MM.1S (cell line): ENCODE measurements around the gene KLHDC9.

Experiments
- DNase-seq: peaks from one replicate; pipeline ENCODE4 v3.0.0-alpha.2; 2015
- H2AFZ ChIP-seq: fragments of 300-600 bp; sonication (generic); 2 replicates; pipeline ENCODE4 v1.6.0; 2016; ENCODE audit warnings: antibody characterized with exemption, low read length
- H3F3A ChIP-seq: fragments of 300-600 bp; sonication (generic); 2 replicates; pipeline ENCODE4 v1.6.1; 2016; ENCODE audit warnings: mild to moderate bottlenecking, antibody characterized with exemption, low read length, moderate library complexity, mixed read lengths; ENCODE audit not compliant: insufficient read depth
- H3K27ac ChIP-seq: fragments of 300-600 bp; sonication (generic); 2 replicates; pipeline ENCODE4 v1.5.1; 2016; ENCODE audit warnings: mild to moderate bottlenecking, low read length
- H3K27me3 ChIP-seq: fragments of 300-600 bp; sonication (generic); replicated peaks from 2 replicates; pipeline ENCODE4 v1.6.0; 2016; ENCODE audit warnings: low read length; ENCODE audit not compliant: insufficient read depth
- H3K36me3 ChIP-seq: fragments of 300-600 bp; sonication (generic); replicated peaks from 2 replicates; pipeline ENCODE4 v1.6.1; 2016; ENCODE audit warnings: mild to moderate bottlenecking, low read length, mixed read lengths; ENCODE audit not compliant: insufficient read depth
- H3K4me1 ChIP-seq: fragments of 300-600 bp; sonication (generic); 2 replicates; pipeline ENCODE4 v1.6.1; 2016; ENCODE audit warnings: low read length, mixed read lengths
- H3K4me2 ChIP-seq: fragments of 300-600 bp; sonication (generic); 2 replicates; pipeline ENCODE4 v1.6.0; 2016; ENCODE audit warnings: low read depth, low read length
- H3K4me3 ChIP-seq: fragments of 300-600 bp; sonication (generic); 2 replicates; pipeline ENCODE4 v1.5.1; 2016; ENCODE audit warnings: low read length, mixed read lengths
- H3K79me2 ChIP-seq: fragments of 300-600 bp; sonication (generic); 2 replicates; pipeline ENCODE4 v1.6.1; 2016; ENCODE audit warnings: mixed run types, low read length, mixed read lengths
- H3K9ac ChIP-seq: fragments of 300-600 bp; sonication (generic); 2 replicates; pipeline ENCODE4 v1.6.1; 2016; ENCODE audit warnings: low read length, mixed read lengths
- H3K9me2 ChIP-seq: fragments of 300-600 bp; sonication (generic); replicated peaks from 2 replicates; pipeline ENCODE4 v1.6.1; 2016; ENCODE audit warnings: mild to moderate bottlenecking, low read length, mixed read lengths; ENCODE audit not compliant: insufficient read depth
- H3K9me3 ChIP-seq: fragments of 300-600 bp; sonication (generic); replicated peaks from 2 replicates; pipeline ENCODE4 v1.6.1; 2016; ENCODE audit warnings: mild to moderate bottlenecking, low read length, mixed read lengths; ENCODE audit not compliant: insufficient read depth
- H4K20me1 ChIP-seq: fragments of 300-600 bp; sonication (generic); 2 replicates; pipeline ENCODE4 v1.6.1; 2016; ENCODE audit warnings: mild to moderate bottlenecking, low read length, moderate library complexity, mixed read lengths; ENCODE audit not compliant: insufficient read depth
- CTCF ChIP-seq: fragments of 300-600 bp; sonication (generic); IDR thresholded peaks from 2 replicates; pipeline ENCODE4 v1.5.1; 2016; ENCODE audit warnings: antibody characterized with exemption, low read length, mixed read lengths
- EZH2 ChIP-seq: fragments of 300-600 bp; sonication (generic); optimal IDR thresholded peaks from 2 replicates; pipeline ENCODE3; 2017; ENCODE audit warnings: low read depth, mild to moderate bottlenecking, antibody characterized with exemption, low read length, mixed read lengths
- EZH2phosphoT487 ChIP-seq: fragments of 300-600 bp; sonication (generic); IDR thresholded peaks from 2 replicates; pipeline ENCODE4 v1.6.1; 2018; ENCODE audit warnings: antibody characterized with exemption, low read length

KLHDC9 gene

GRCh38 chr1:161096530-161096929 is 1.6 kb upstream of the KLHDC9 start:
- peaks cover 26% of the 10 kb centered on the region for H3F3A ChIP-seq
- no peak overlapping the region for H3K4me2 ChIP-seq
- no peak overlapping the region for H3K27ac ChIP-seq
- no peak overlapping the region for H2AFZ ChIP-seq
- H3K4me3 ChIP-seq: no peak overlapping the region
- no peak for DNase-seq
- TF ChIP-seq EZH2phosphoT487: no peak
- TF ChIP-seq EZH2: no peak
- no peak for TF ChIP-seq CTCF
- no peaks in the 10 kb centered on the region for H3K9me3 ChIP-seq
- H3K36me3 ChIP-seq: no peaks in the 10 kb centered on the region
- no peaks in the 10 kb centered on the region for H4K20me1 ChIP-seq
- no peaks in the 10 kb centered on the region for H3K9me2 ChIP-seq
- peaks cover 14% of the 10 kb centered on the region for H3K4me1 ChIP-seq
- H3K9ac ChIP-seq: no peak overlapping the region
- no peaks in the 10 kb centered on the region for H3K27me3 ChIP-seq
- H3K79me2 ChIP-seq: no peaks in the 10 kb centered on the region

GRCh38 chr1:161099090-161099802 is 1.1 kb downstream of the KLHDC9 start:
- Histone ChIP-seq H3K4me3 (peak overlapping the region; percentile 77), H3K9me2 (no peaks in the 10 kb centered on the region), H2AFZ (peak overlapping the region; percentile 82; the same call in 1 of the 2 replicates), H3K36me3 (peaks cover 4% of the 10 kb centered on the region; the same call in 1 of the 2 replicates), H3K4me2 (peak overlapping the region; percentile 91), H3F3A (peaks cover 26% of the 10 kb centered on the region), H3K79me2 (peaks cover 16% of the 10 kb centered on the region), H3K9ac (no peak overlapping the region; the same call in 1 of the 2 replicates), H3K4me1 (peaks cover 14% of the 10 kb centered on the region), H3K9me3 (no peaks in the 10 kb centered on the region), H3K27ac (peak overlapping the region; percentile 67; the same call in 1 of the 2 replicates), H3K27me3 (no peaks in the 10 kb centered on the region), H4K20me1 (no peaks in the 10 kb centered on the region)
- TF ChIP-seq EZH2phosphoT487: no peak
- no peak for TF ChIP-seq EZH2
- no peak for TF ChIP-seq CTCF
- DNase-seq: no peak

- TF ChIP-seq EZH2 (no peak), EZH2phosphoT487 (no peak), CTCF (no peak)
- H3K9ac ChIP-seq: no peak overlapping the region
- no peaks in the 10 kb centered on the region for H3K9me3 ChIP-seq
- H2AFZ ChIP-seq: no peak overlapping the region
- H3K36me3 ChIP-seq: peaks cover 4% of the 10 kb centered on the region; the same call in 1 of the 2 replicates
- peaks cover 30% of the 10 kb centered on the region for H3K79me2 ChIP-seq
- H3K27me3 ChIP-seq: no peaks in the 10 kb centered on the region
- H3K4me1 ChIP-seq: peaks cover 14% of the 10 kb centered on the region
- no peak overlapping the region for H3K4me2 ChIP-seq
- H3K27ac ChIP-seq: no peak overlapping the region
- no peak overlapping the region for H3K4me3 ChIP-seq
- 0 out of 2 replicates have a peak, but pooled peaks cover 2% of the 10 kb centered on the region for H4K20me1 ChIP-seq
- peaks cover 26% of the 10 kb centered on the region for H3F3A ChIP-seq
- DNase-seq: no peak
- H3K9me2 ChIP-seq: no peaks in the 10 kb centered on the region
Measured at GRCh38 chr1:161100556-161100955, 2.4 kb downstream of the KLHDC9 start.
